Panc1 (cell line): ENCODE data around the gene SCAP. TPM values are rescaled to one million over a fixed set of nuclear protein-coding genes. Genes with fewer than 3 reads are reported as not detected.

Source experiments
- ATAC-seq: fragments of 200-7000 bp; cut with Tn5 transposase; 2 replicates; pipeline ENCODE4 v1.9.1; 2020; ENCODE audit warnings: mild to moderate bottlenecking, moderate library complexity
- BruUV-seq: library from RNA; stranded (reverse); fragments of 400-500 nt; replicated peaks from 2 replicates; lab custom pipeline; 2021; lab: Mats Ljungman, UMichigan
- CTCF ChIA-PET: fragments of 300-600 bp; sonication (Branson Sonifier 250); formaldehyde crosslinking; loops from one replicate; lab custom pipeline; 2022; ENCODE audit warnings: antibody characterized with exemption; lab: Charles Lee
- POLR2A ChIA-PET: fragments of 300-600 bp; sonication (Branson Sonifier 250); formaldehyde crosslinking; loops from one replicate; lab custom pipeline; 2022; ENCODE audit warnings: antibody characterized with exemption; lab: Charles Lee
- DNase-seq: peaks from one replicate; pipeline ENCODE4 v3.0.0-alpha.2; 2010; ENCODE audit warnings: low read depth, low spot score
- H3K27ac ChIP-seq: 2 replicates; pipeline ENCODE4 v1.5.1; 2011; ENCODE audit warnings: mild to moderate bottlenecking, low read length, inconsistent platforms
- H3K27me3 ChIP-seq: fragments of 200-500 bp; sonication (Bioruptor generic); 2 replicates; pipeline ENCODE4 v1.6.0; 2014; ENCODE audit warnings: low read length, inconsistent platforms; ENCODE audit not compliant: control insufficient read depth, insufficient read depth
- H3K36me3 ChIP-seq: fragments of 200-500 bp; sonication (Bioruptor generic); 2 replicates; pipeline ENCODE4 v1.5.1; 2014; ENCODE audit warnings: inconsistent platforms, mild to moderate bottlenecking, low read length, moderate library complexity; ENCODE audit not compliant: control insufficient read depth, insufficient read depth
- H3K4me1 ChIP-seq: 2 replicates; pipeline ENCODE4 v1.5.1; 2011; ENCODE audit warnings: inconsistent platforms, mild to moderate bottlenecking, low read length, moderate library complexity; ENCODE audit not compliant: control insufficient read depth, insufficient read depth
- H3K4me3 ChIP-seq, 2 experiments: 2 replicates each; pipeline ENCODE4 v1.5.1; 2011 to 2012; ENCODE audit warnings: low read depth in 2 of 2, low read length in 2 of 2, mild to moderate bottlenecking in 2 of 2, inconsistent platforms in 1 of 2, moderate library complexity in 1 of 2
- H3K9me3 ChIP-seq: fragments of 200-500 bp; sonication (Bioruptor generic); 2 replicates; pipeline ENCODE4 v1.5.1; 2014; ENCODE audit warnings: low read depth, mild to moderate bottlenecking, inconsistent platforms, low read length, moderate library complexity; ENCODE audit not compliant: control insufficient read depth, insufficient read depth
- POLR2AphosphoS5 ChIP-seq: IDR thresholded peaks from 2 replicates; pipeline ENCODE4 v1.6.1; 2012; ENCODE audit warnings: mild to moderate bottlenecking, low read depth, low read length, moderate library complexity
- SIN3A ChIP-seq: IDR thresholded peaks from 2 replicates; pipeline ENCODE4 v1.6.1; 2012; ENCODE audit warnings: low read depth, mild to moderate bottlenecking, low read length, moderate library complexity, borderline replicate concordance; ENCODE audit not compliant: insufficient read depth
- TCF7L2 ChIP-seq: IDR thresholded peaks from 2 replicates; pipeline ENCODE4 v1.6.1; 2011; ENCODE audit warnings: mild to moderate bottlenecking, low read depth, low read length, inconsistent platforms
- in situ Hi-C: cut with HindIII; loops from 2 replicates; pipeline ENCODE4 v1.10.0; 2016; ENCODE audit warnings: low sequenced_read_pairs, low pct_unique_long_range_greater_than_20kb
- intact Hi-C: fragments of 100-400 bp; cut with micrococcal nuclease; formaldehyde crosslinking; loops from one replicate; pipeline ENCODE4 v1.10.0; 2022; ENCODE audit not compliant: unreplicated experiment
- total RNA-seq: library from RNA; stranded (reverse); gene quantifications from one replicate; pipeline ENCODE4 v1.2.1, GENCODE V29; 2021; ENCODE audit not compliant: unreplicated experiment
- TF ChIP-seq, protein P1 (sequence below), 2 experiments: IDR thresholded peaks; 2 replicates each; pipeline ENCODE4 v1.6.1; 2011 to 2012; ENCODE audit warnings: low read depth in 2 of 2, control low read depth in 1 of 2, low read length in 1 of 2, mild to moderate bottlenecking in 1 of 2, moderate library complexity in 1 of 2; ENCODE audit not compliant: insufficient read depth in 1 of 2
- TF ChIP-seq, protein P2 (sequence below): fragments of 450-650 bp; IDR thresholded peaks from 2 replicates; pipeline ENCODE4 v1.5.1; 2017; ENCODE audit warnings: mild to moderate bottlenecking

SCAP gene
- total RNA-seq, 1 experiment from 2014 or later = 49.7 TPM

GRCh38 chr3:47441796-47442551 is 33.8 kb downstream of the SCAP start:
- ChIA-PET CTCF (interaction anchor here (0.6 kb wide), 1 partner anchor 12 kb away, joined by 3 read pairs; no protein-coding TSS in a partner anchor), POLR2A (interaction anchor here (0.6 kb wide), 1 partner anchor 179 kb away, joined by 3 read pairs; no protein-coding TSS in a partner anchor)
- no peaks in the 10 kb centered on the region for H3K4me1 ChIP-seq
- BruUV-seq = no TSS peak
- no peak for DNase-seq
- H3K27ac ChIP-seq = no peak overlapping the region
- TF ChIP-seq SIN3A (no peak), TCF7L2 (no peak), POLR2AphosphoS5 (no peak)
- TF ChIP-seq, protein P1, sequence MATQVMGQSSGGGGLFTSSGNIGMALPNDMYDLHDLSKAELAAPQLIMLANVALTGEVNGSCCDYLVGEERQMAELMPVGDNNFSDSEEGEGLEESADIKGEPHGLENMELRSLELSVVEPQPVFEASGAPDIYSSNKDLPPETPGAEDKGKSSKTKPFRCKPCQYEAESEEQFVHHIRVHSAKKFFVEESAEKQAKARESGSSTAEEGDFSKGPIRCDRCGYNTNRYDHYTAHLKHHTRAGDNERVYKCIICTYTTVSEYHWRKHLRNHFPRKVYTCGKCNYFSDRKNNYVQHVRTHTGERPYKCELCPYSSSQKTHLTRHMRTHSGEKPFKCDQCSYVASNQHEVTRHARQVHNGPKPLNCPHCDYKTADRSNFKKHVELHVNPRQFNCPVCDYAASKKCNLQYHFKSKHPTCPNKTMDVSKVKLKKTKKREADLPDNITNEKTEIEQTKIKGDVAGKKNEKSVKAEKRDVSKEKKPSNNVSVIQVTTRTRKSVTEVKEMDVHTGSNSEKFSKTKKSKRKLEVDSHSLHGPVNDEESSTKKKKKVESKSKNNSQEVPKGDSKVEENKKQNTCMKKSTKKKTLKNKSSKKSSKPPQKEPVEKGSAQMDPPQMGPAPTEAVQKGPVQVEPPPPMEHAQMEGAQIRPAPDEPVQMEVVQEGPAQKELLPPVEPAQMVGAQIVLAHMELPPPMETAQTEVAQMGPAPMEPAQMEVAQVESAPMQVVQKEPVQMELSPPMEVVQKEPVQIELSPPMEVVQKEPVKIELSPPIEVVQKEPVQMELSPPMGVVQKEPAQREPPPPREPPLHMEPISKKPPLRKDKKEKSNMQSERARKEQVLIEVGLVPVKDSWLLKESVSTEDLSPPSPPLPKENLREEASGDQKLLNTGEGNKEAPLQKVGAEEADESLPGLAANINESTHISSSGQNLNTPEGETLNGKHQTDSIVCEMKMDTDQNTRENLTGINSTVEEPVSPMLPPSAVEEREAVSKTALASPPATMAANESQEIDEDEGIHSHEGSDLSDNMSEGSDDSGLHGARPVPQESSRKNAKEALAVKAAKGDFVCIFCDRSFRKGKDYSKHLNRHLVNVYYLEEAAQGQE (IDR thresholded peaks at IDR 0.05; ENCODE audit: insufficient read depth in 1 of 2, low read depth in 2 of 2, low read length in 1 of 2) = no peak
- TF ChIP-seq, protein P2, sequence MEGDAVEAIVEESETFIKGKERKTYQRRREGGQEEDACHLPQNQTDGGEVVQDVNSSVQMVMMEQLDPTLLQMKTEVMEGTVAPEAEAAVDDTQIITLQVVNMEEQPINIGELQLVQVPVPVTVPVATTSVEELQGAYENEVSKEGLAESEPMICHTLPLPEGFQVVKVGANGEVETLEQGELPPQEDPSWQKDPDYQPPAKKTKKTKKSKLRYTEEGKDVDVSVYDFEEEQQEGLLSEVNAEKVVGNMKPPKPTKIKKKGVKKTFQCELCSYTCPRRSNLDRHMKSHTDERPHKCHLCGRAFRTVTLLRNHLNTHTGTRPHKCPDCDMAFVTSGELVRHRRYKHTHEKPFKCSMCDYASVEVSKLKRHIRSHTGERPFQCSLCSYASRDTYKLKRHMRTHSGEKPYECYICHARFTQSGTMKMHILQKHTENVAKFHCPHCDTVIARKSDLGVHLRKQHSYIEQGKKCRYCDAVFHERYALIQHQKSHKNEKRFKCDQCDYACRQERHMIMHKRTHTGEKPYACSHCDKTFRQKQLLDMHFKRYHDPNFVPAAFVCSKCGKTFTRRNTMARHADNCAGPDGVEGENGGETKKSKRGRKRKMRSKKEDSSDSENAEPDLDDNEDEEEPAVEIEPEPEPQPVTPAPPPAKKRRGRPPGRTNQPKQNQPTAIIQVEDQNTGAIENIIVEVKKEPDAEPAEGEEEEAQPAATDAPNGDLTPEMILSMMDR = no peak
- no peak for ATAC-seq
- in situ Hi-C loops (no loop called here), intact Hi-C loops (no loop called here)
- H3K9me3 ChIP-seq = no peaks in the 10 kb centered on the region
- H3K4me3 ChIP-seq = no peak overlapping the region
- H3K27me3 ChIP-seq = no peaks in the 10 kb centered on the region
- no peaks in the 10 kb centered on the region for H3K36me3 ChIP-seq

GRCh38 chr3:47440131-47440530 is 35.6 kb downstream of the SCAP start:
- ATAC-seq (no peak), DNase-seq (no peak)
- intact Hi-C loops (no loop called here), in situ Hi-C loops (no loop called here)
- Histone ChIP-seq H3K27me3 (no peaks in the 10 kb centered on the region), H3K4me3 (no peak overlapping the region), H3K36me3 (no peaks in the 10 kb centered on the region), H3K27ac (no peak overlapping the region), H3K9me3 (no peaks in the 10 kb centered on the region), H3K4me1 (no peaks in the 10 kb centered on the region)
- ChIA-PET POLR2A (no interaction called here), CTCF (interaction anchor here (1.3 kb wide), 1 partner anchor 19 kb away, joined by 5 read pairs; no protein-coding TSS in a partner anchor)
- BruUV-seq = no TSS peak
- no peak for TF ChIP-seq POLR2AphosphoS5

DNA sequence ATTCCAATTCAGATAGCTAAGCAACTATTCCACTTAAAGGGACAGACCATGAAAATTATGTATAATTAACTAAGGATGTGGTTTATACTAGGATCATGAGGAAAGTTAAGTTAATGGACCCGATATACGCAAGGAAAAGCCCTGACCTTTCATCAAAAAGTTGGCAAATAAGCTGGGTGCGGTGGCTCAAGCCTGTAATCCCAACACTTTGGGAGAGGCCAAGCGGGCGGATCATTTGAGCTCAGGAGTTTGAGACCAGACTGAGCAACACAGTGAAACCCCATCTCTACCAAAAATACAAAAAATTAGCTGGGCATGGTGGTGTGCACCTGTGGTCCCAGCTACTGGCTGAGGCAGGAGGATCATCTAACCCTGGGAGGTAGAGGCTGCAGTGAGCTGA is 39.6 kb downstream of the SCAP start:
- no peak for TF ChIP-seq SIN3A
- no peak for TF ChIP-seq TCF7L2
- no peak for TF ChIP-seq POLR2AphosphoS5
- TF ChIP-seq, protein P1 (IDR thresholded peaks at IDR 0.05; ENCODE audit: insufficient read depth in 1 of 2, low read depth in 2 of 2, low read length in 1 of 2) = no peak
- TF ChIP-seq, protein P2 = no peak
- ChIA-PET CTCF (no interaction called here), POLR2A (interaction anchor here (0.7 kb wide), 1 partner anchor 48 kb away, joined by 3 read pairs; no protein-coding TSS in a partner anchor)
- in situ Hi-C loops (no loop called here), intact Hi-C loops (no loop called here)
- Histone ChIP-seq H3K4me1 (no peaks in the 10 kb centered on the region), H3K27ac (no peak overlapping the region), H3K4me3 (no peak overlapping the region), H3K27me3 (no peaks in the 10 kb centered on the region), H3K9me3 (no peaks in the 10 kb centered on the region), H3K36me3 (no peaks in the 10 kb centered on the region)
- no peak for ATAC-seq
- no peak for DNase-seq
- BruUV-seq = no TSS peak
